SU-DHL-6 (cell line): ENCODE measurements around the gene CYP2W1.
A peak's percentile ranks its signal among the peaks of the same experiment; 100 is the strongest.

Experiments
- H2AFZ ChIP-seq: fragments of 200-600 bp; sonication (generic); 2 replicates; pipeline ENCODE4 v1.6.1; 2014; ENCODE audit warnings: low read depth, mild to moderate bottlenecking, moderate library complexity, mixed read lengths, antibody characterized with exemption, low read length; ENCODE audit not compliant: severe bottlenecking
- H3F3A ChIP-seq: fragments of 200-600 bp; shearing (Covaris generic); 2 replicates; pipeline ENCODE4 v1.6.0; 2016; ENCODE audit warnings: antibody characterized with exemption, mild to moderate bottlenecking; ENCODE audit not compliant: insufficient read depth
- H3K27ac ChIP-seq: fragments of 200-600 bp; sonication (generic); 2 replicates; pipeline ENCODE4 v1.5.1; 2016; ENCODE audit warnings: low read depth, mild to moderate bottlenecking, low read length, moderate library complexity, mixed read lengths
- H3K27me3 ChIP-seq: fragments of 200-600 bp; sonication (generic), shearing (Covaris generic); 2 replicates; pipeline ENCODE4 v1.6.0; 2014; ENCODE audit warnings: mild to moderate bottlenecking, low read length
- H3K36me3 ChIP-seq: fragments of 200-600 bp; sonication (generic); 2 replicates; pipeline ENCODE4 v1.6.1; 2014; ENCODE audit warnings: mild to moderate bottlenecking, low read length, mixed read lengths
- H3K4me2 ChIP-seq: fragments of 300-600, 200-600 bp; shearing (Covaris generic), sonication (generic); 2 replicates; pipeline ENCODE4 v1.6.0; 2014; ENCODE audit warnings: low read length, low read depth, mild to moderate bottlenecking; ENCODE audit not compliant: poor library complexity, severe bottlenecking
- H3K4me3 ChIP-seq: fragments of 200-600 bp; sonication (generic); 2 replicates; pipeline ENCODE4 v1.5.1; 2014; ENCODE audit warnings: antibody characterized with exemption, low read length, mild to moderate bottlenecking, mixed read lengths; ENCODE audit not compliant: insufficient read depth, poor library complexity, severe bottlenecking
- H3K79me2 ChIP-seq: fragments of 200-600 bp; sonication (generic); 2 replicates; pipeline ENCODE4 v1.6.1; 2014; ENCODE audit warnings: mild to moderate bottlenecking, low read length, moderate library complexity; ENCODE audit not compliant: insufficient read depth
- H3K9ac ChIP-seq: fragments of 200-600 bp; sonication (generic); 2 replicates; pipeline ENCODE4 v1.7.0; 2014; ENCODE audit warnings: mild to moderate bottlenecking, low read length
- H3K9me2 ChIP-seq: fragments of 200-600 bp; sonication (generic); replicated peaks from 2 replicates; pipeline ENCODE4 v1.6.1; 2014; ENCODE audit warnings: low read length; ENCODE audit not compliant: insufficient read depth
- H3K9me3 ChIP-seq: fragments of 200-600 bp; sonication (generic); 2 replicates; pipeline ENCODE4 v1.6.1; 2014; ENCODE audit warnings: low read length, mixed read lengths; ENCODE audit not compliant: insufficient read depth
- H4K20me1 ChIP-seq: fragments of 200-600 bp; sonication (generic); 2 replicates; pipeline ENCODE4 v1.6.1; 2014; ENCODE audit warnings: low read depth, mild to moderate bottlenecking, antibody characterized with exemption, low read length, moderate library complexity, mixed read lengths
- CTCF ChIP-seq: fragments of 200-600 bp; sonication (generic); IDR thresholded peaks from one replicate; pipeline ENCODE4 v1.5.1; 2017; ENCODE audit warnings: antibody characterized with exemption, mild to moderate bottlenecking, low read length, moderate library complexity; ENCODE audit not compliant: insufficient read depth, poor library complexity, severe bottlenecking
- EZH2phosphoT487 ChIP-seq: fragments of 200-600 bp; sonication (generic), shearing (Covaris generic); conservative IDR thresholded peaks from 2 replicates; pipeline ENCODE4 v1.6.1; 2018; ENCODE audit warnings: mild to moderate bottlenecking, antibody characterized with exemption, low read length, moderate library complexity, mixed read lengths

CYP2W1 gene

DNA sequence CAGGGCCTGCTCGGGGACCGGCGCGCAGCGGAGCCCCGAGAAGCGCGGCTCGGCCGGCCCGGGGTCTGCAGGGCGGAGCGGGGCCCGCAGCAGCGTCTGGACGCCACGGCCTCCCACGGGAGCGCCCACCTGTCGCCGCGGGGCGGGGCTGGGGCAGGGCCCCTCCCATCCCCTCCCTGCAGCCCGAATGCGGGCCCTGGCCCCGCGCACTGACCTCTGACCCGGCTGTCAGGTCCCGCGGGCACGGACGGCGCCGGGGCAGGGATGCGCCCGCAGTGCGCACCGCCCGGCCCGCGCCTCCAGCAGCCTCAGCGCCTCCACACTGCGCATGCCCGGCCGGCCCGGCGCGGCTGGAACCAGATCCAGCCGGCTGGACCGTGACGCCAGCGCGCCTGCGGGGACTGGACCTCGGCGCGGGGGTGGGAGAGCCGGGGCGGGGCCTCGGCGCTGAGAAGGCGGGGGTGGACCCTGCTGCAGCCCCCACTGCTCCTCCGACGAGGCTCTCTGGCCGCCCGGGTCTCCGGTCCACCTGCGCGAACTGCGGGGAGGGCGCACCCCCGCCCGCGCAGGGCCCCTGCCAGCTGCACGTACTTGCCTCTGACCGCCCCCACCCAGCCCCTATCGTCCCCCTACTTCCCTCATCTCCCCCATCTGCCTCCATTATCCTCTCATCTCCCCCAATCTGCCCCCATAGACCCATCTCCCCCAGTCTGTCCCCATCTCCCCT, 45.2 kb downstream of the CYP2W1 start:
- peaks cover 40% of the 10 kb centered on the region for H3F3A ChIP-seq
- H3K4me2 ChIP-seq: peak overlapping the region; percentile 66
- peak overlapping the region; percentile 4 for H2AFZ ChIP-seq

GRCh38 chr7:1028775-1029636, 46.0 kb downstream of the CYP2W1 start:
- H3K9me2 ChIP-seq: no peaks in the 10 kb centered on the region
- no peak for TF ChIP-seq CTCF
- TF ChIP-seq EZH2phosphoT487: no peak
- no peaks in the 10 kb centered on the region for H3K9me3 ChIP-seq
- no peaks in the 10 kb centered on the region for H3K27me3 ChIP-seq
- H4K20me1 ChIP-seq: no peaks in the 10 kb centered on the region
- H3K9ac ChIP-seq: peak overlapping the region; percentile 68
- peak overlapping the region; percentile 52 for H3K4me3 ChIP-seq
- H3K79me2 ChIP-seq: no peaks in the 10 kb centered on the region
- H3F3A ChIP-seq: peaks cover 32% of the 10 kb centered on the region
- H3K36me3 ChIP-seq: no peaks in the 10 kb centered on the region
- H3K27ac ChIP-seq: peak overlapping the region; percentile 92
- peak overlapping the region; percentile 66 for H3K4me2 ChIP-seq
- H2AFZ ChIP-seq: peak overlapping the region; percentile 4

More for the DNA sequence above, 45.2 kb downstream of the CYP2W1 start:
- no peaks in the 10 kb centered on the region for H3K36me3 ChIP-seq
- H3K4me3 ChIP-seq: peak overlapping the region; percentile 52
- H3K9me2 ChIP-seq: no peaks in the 10 kb centered on the region
- H3K9ac ChIP-seq: peak overlapping the region; percentile 68
- H3K27me3 ChIP-seq: no peaks in the 10 kb centered on the region
- no peaks in the 10 kb centered on the region for H4K20me1 ChIP-seq
- H3K9me3 ChIP-seq: no peaks in the 10 kb centered on the region
- H3K79me2 ChIP-seq: no peaks in the 10 kb centered on the region
- H3K27ac ChIP-seq: peak overlapping the region; percentile 92
- TF ChIP-seq CTCF (no peak), EZH2phosphoT487 (no peak)

GRCh38 chr7:1029637-1030443, 46.9 kb downstream of the CYP2W1 start:
- H3K27me3 ChIP-seq: no peaks in the 10 kb centered on the region
- H3K9me2 ChIP-seq: no peaks in the 10 kb centered on the region
- no peaks in the 10 kb centered on the region for H3K79me2 ChIP-seq
- no peaks in the 10 kb centered on the region for H4K20me1 ChIP-seq
- H3K9ac ChIP-seq: no peak overlapping the region
- no peak overlapping the region for H3K27ac ChIP-seq
- no peak overlapping the region for H3K4me3 ChIP-seq
- H3K36me3 ChIP-seq: no peaks in the 10 kb centered on the region
- peak overlapping the region; percentile 66 for H3K4me2 ChIP-seq
- H3K9me3 ChIP-seq: no peaks in the 10 kb centered on the region
- H3F3A ChIP-seq: peaks cover 24% of the 10 kb centered on the region
- TF ChIP-seq CTCF (no peak), EZH2phosphoT487 (no peak)
- H2AFZ ChIP-seq: no peak overlapping the region
